HepG2 (cell line): ENCODE results near the gene UBR4. TPM values are rescaled to one million over a fixed set of nuclear protein-coding genes. Genes with fewer than 3 reads are reported as not detected.

Source experiments
- ATAC-seq: fragments of 200-7000 bp; cut with Tn5 transposase; 3 replicates; pipeline ENCODE4 v1.9.1; 2020; ENCODE audit warnings: mild to moderate bottlenecking, moderate library complexity
- BruUV-seq: library from RNA; stranded (reverse); fragments of 400-500 nt; replicated peaks from 2 replicates; lab custom pipeline; 2021; lab: Mats Ljungman, UMichigan
- CTCF ChIA-PET: fragments of 300-600 bp; formaldehyde crosslinking; extraction: SDS; loops from one replicate; lab custom pipeline; 2021; ENCODE audit warnings: low total read pairs, inconsistent platforms, low intra/inter-chr PET ratio; lab: Yijun Ruan, JAX
- POLR2A ChIA-PET: fragments of 350-600 bp; sonication (Branson Sonifier 250); formaldehyde crosslinking; loops from one replicate; lab custom pipeline; 2020; ENCODE audit warnings: antibody characterized with exemption, inconsistent platforms; lab: Yijun Ruan, JAX
- DNase-seq: peaks from one replicate; pipeline ENCODE4 v3.0.0-alpha.2; 2015; ENCODE audit warnings: low spot score
- FAIRE-seq: peaks from 3 replicates; lab custom pipeline; 2011; peaks lifted over from hg19 to GRCh38; lab: Jason Lieb, UNC
- H2AFZ ChIP-seq: one replicate; pipeline ENCODE4 v1.6.1; 2011; ENCODE audit warnings: low read length, inconsistent platforms
- H3K27ac ChIP-seq: fragments of 300-600 bp; 3 replicates; pipeline ENCODE4 v1.8.0; 2011; ENCODE audit warnings: mixed run types, mild to moderate bottlenecking, mixed read lengths, low read length, inconsistent platforms; ENCODE audit not compliant: insufficient read depth; ENCODE audit errors: extremely low read length
- H3K27me3 ChIP-seq, 2 experiments: fragments of 200-600 bp in 1 of 2; 2 replicates in 1 of 2; 3 replicates in 1 of 2; pipeline versions ENCODE4 v1.6.0 to v1.8.0; 2011; ENCODE audit warnings: low read length in 2 of 2, mild to moderate bottlenecking in 2 of 2, moderate library complexity in 2 of 2, inconsistent platforms in 1 of 2; ENCODE audit not compliant: insufficient read depth in 2 of 2, control insufficient read depth in 1 of 2
- H3K36me3 ChIP-seq, 2 experiments: fragments of 200-600 bp in 1 of 2; replicated peaks in 1 of 2; 2 replicates in 1 of 2; 3 replicates in 1 of 2; pipeline versions ENCODE4 v1.5.1 to v1.8.0; 2011; ENCODE audit warnings: low read length in 2 of 2, inconsistent platforms in 1 of 2; ENCODE audit not compliant: insufficient read depth in 2 of 2, control insufficient read depth in 1 of 2
- H3K4me1 ChIP-seq: 2 replicates; pipeline ENCODE4 v1.5.1; 2012; ENCODE audit warnings: low read length, inconsistent platforms; ENCODE audit not compliant: insufficient read depth
- H3K4me2 ChIP-seq: 2 replicates; pipeline ENCODE4 v1.6.0; 2011; ENCODE audit warnings: low read depth, low read length, inconsistent platforms
- H3K4me3 ChIP-seq, 3 experiments: fragments of 200-600 bp in 1 of 3; sonication (generic), shearing (Covaris generic) in 1 of 3; replicated peaks in 1 of 3; 2 replicates each; pipeline ENCODE4 v1.5.1; 2011 to 2016; ENCODE audit warnings: low read length in 3 of 3, inconsistent platforms in 2 of 3, low read depth in 2 of 3, mild to moderate bottlenecking in 2 of 3, control low read depth in 1 of 3, mixed read lengths in 1 of 3; ENCODE audit not compliant: insufficient read depth in 1 of 3
- H3K79me2 ChIP-seq: one replicate; pipeline ENCODE4 v1.6.1; 2011; ENCODE audit warnings: low read length, inconsistent platforms; ENCODE audit not compliant: insufficient read depth
- H3K9ac ChIP-seq: 2 replicates; pipeline ENCODE4 v1.6.0; 2011; ENCODE audit warnings: mild to moderate bottlenecking, low read depth, low read length, inconsistent platforms; ENCODE audit not compliant: insufficient read depth
- H3K9me3 ChIP-seq: 2 replicates; pipeline ENCODE4 v1.5.1; 2012; ENCODE audit warnings: mild to moderate bottlenecking, low read length
- H4K20me1 ChIP-seq: 2 replicates; pipeline ENCODE4 v1.6.0; 2011; ENCODE audit warnings: inconsistent platforms, mild to moderate bottlenecking, low read length, moderate library complexity; ENCODE audit not compliant: insufficient read depth
- KDM5B ChIP-seq: sonication (generic); formaldehyde crosslinking; IDR thresholded peaks from 2 replicates; pipeline ENCODE4 v1.4.0; 2020; ENCODE audit warnings: missing genetic modification reagents, mild to moderate bottlenecking, borderline replicate concordance
- NRL ChIP-seq: sonication (generic); formaldehyde crosslinking; IDR thresholded peaks from 2 replicates; pipeline ENCODE4 v1.5.0; 2020; ENCODE audit warnings: missing genetic modification reagents, mild to moderate bottlenecking, moderate library complexity, borderline replicate concordance
- WGBS: methylation state at CpG from one replicate; pipeline ENCODE4 v1.1.6; 2017; ENCODE audit warnings: low lambda C conversion rate; 5-methylcytosine and 5-hydroxymethylcytosine counted together
- in situ Hi-C: cut with HindIII; loops from 2 replicates; pipeline ENCODE4 v1.10.0; 2017; ENCODE audit warnings: low pct_unique_long_range_greater_than_20kb; ENCODE audit not compliant: extremely low pct_ligation_motif_present
- intact Hi-C: fragments of 100-400 bp; cut with micrococcal nuclease; formaldehyde crosslinking; loops from one replicate; pipeline ENCODE4 v1.10.0; 2022; ENCODE audit not compliant: unreplicated experiment
- polyA plus RNA-seq, 8 experiments: library from polyadenylated mRNA; depleted of rRNA in 3 of 8; stranded (reverse) in 7 of 8; unstranded in 1 of 8; fragments of >200 nt; fragmentation: Illumina TruSeq in 4 of 8; extraction: Trizol in 4 of 8; gene quantifications; 2 replicates each; pipeline versions ENCODE4 v1.2.1 to v1.2.3, GENCODE V29; 2011 to 2016; ENCODE audit warnings: low read depth in 4 of 8, missing spikeins in 1 of 8, mixed read lengths in 1 of 8; ENCODE audit not compliant: insufficient read depth in 1 of 8
- total RNA-seq, 5 experiments: library from RNA; depleted of rRNA; stranded (reverse); fragments of >200 nt; fragmentation: Illumina TruSeq; extraction: Trizol; gene quantifications; 2 replicates each; pipeline ENCODE4 v1.2.3, GENCODE V29; 2016; ENCODE audit warnings: low read depth in 1 of 5
- TF ChIP-seq, protein P1 (sequence below): IDR thresholded peaks from 2 replicates; pipeline ENCODE4 v1.6.1; 2012; ENCODE audit warnings: low read depth, low read length, improper control_type of control experiment
- TF ChIP-seq, protein P2 (sequence below): sonication (generic); formaldehyde crosslinking; IDR thresholded peaks from 2 replicates; pipeline ENCODE4 v1.5.0; 2020; ENCODE audit warnings: mild to moderate bottlenecking, missing genetic modification reagents

Gene UBR4
- total and polyA plus RNA-seq, 2 of the 13 experiments (the other 11 are each of a cell fraction or from before 2014, with no cell fraction given): 59.1 to 106 TPM

DNA sequence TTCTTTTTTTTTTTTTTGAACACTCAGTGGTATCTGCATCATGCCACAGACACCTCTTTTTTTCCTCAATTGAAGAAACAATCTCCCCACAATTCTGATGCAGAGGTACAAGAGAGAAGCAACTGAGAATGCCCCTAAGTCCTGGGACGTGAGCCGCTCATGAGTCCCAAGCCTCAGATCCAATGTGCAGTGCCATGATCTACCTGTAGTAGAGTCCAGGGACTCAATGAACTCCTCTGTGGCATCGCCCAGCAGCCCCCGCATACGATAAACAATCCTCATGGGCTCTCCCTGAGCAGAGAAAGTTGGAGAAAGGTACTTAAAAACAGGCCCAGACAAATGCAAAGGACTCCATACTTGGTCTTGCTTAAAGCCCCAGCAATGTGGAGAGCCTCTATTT lies 113.1 kb downstream of the UBR4 start:
- intact Hi-C loops: loop anchor here (5.0 kb wide), 1 partner anchor 185 kb away; no protein-coding TSS in a partner anchor
- Histone ChIP-seq H3K27me3 (no peaks in the 10 kb centered on the region), H3K4me2 (no peak overlapping the region), H2AFZ (no peak overlapping the region), H3K9me3 (no peaks in the 10 kb centered on the region), H3K79me2 (no peaks in the 10 kb centered on the region), H4K20me1 (no peaks in the 10 kb centered on the region), H3K4me1 (no peaks in the 10 kb centered on the region), H3K9ac (no peak overlapping the region), H3K36me3 (peaks cover 56 to 100% of the 10 kb centered on the region in 2 experiments), H3K4me3 (no peak overlapping the region), H3K27ac (no peak overlapping the region)
- 95% methylated on average over 5 of the region's 5 CpGs for WGBS
- FAIRE-seq (no peak), ATAC-seq (peak; percentile 31; the same call in 1 of the 3 replicates), DNase-seq (no peak)
- ChIA-PET POLR2A (no interaction called here), CTCF (interaction anchor here (1.5 to 1.8 kb wide), 3 partner anchors 85 to 213 kb away, joined by 4 to 8 read pairs (median 7); no protein-coding TSS in a partner anchor)
- BruUV-seq: no TSS peak
- TF ChIP-seq NRL (no peak), KDM5B (CRISPR knock-in tag) (no peak)
- TF ChIP-seq, protein P1, sequence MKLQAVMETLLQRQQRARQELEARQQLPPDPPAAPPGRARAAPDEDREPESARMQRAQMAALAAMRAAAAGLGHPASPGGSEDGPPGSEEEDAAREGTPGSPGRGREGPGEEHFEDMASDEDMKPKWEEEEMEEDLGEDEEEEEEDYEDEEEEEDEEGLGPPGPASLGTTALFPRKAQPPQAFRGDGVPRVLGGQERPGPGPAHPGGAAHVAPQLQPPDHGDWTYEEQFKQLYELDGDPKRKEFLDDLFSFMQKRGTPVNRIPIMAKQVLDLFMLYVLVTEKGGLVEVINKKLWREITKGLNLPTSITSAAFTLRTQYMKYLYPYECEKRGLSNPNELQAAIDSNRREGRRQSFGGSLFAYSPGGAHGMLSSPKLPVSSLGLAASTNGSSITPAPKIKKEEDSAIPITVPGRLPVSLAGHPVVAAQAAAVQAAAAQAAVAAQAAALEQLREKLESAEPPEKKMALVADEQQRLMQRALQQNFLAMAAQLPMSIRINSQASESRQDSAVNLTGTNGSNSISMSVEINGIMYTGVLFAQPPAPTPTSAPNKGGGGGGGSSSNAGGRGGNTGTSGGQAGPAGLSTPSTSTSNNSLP: no peak
- TF ChIP-seq, protein P2, sequence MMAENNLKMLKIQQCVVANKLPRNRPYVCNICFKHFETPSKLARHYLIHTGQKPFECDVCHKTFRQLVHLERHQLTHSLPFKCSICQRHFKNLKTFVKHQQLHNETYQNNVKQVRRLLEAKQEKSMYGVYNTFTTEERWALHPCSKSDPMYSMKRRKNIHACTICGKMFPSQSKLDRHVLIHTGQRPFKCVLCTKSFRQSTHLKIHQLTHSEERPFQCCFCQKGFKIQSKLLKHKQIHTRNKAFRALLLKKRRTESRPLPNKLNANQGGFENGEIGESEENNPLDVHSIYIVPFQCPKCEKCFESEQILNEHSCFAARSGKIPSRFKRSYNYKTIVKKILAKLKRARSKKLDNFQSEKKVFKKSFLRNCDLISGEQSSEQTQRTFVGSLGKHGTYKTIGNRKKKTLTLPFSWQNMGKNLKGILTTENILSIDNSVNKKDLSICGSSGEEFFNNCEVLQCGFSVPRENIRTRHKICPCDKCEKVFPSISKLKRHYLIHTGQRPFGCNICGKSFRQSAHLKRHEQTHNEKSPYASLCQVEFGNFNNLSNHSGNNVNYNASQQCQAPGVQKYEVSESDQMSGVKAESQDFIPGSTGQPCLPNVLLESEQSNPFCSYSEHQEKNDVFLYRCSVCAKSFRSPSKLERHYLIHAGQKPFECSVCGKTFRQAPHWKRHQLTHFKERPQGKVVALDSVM: no peak
- in situ Hi-C loops: no loop called here
